Endothelial cell of umbilical vein (primary cell): Measurements from ENCODE around the gene CTBP2. TPM values are rescaled to one million over a fixed set of nuclear protein-coding genes. Genes with fewer than 3 reads are reported as not detected.

Source experiments
- BruUV-seq: library from RNA; stranded (reverse); fragments of 400-500 nt; replicated peaks from 2 replicates; lab custom pipeline; 2021; lab: Mats Ljungman, UMichigan
- CTCF ChIA-PET: fragments of 300-600, 350-600 bp; sonication (Branson Sonifier 250); formaldehyde crosslinking; loops from one replicate; lab custom pipeline; 2021; ENCODE audit warnings: antibody characterized with exemption, inconsistent platforms; lab: Charles Lee
- POLR2A ChIA-PET: fragments of 300-600, 350-600 bp; sonication (Branson Sonifier 250); formaldehyde crosslinking; loops from one replicate; lab custom pipeline; 2021; ENCODE audit warnings: antibody characterized with exemption, inconsistent platforms; lab: Charles Lee
- DNase-seq: peaks from one replicate; pipeline ENCODE4 v3.0.0-alpha.2; 2011; ENCODE audit warnings: low read depth, low spot score
- FAIRE-seq: peaks from 2 replicates; lab custom pipeline; 2011; peaks lifted over from hg19 to GRCh38; lab: Jason Lieb, UNC
- H2AFZ ChIP-seq: 2 replicates; pipeline ENCODE4 v1.6.0; 2012; ENCODE audit warnings: low read depth, low read length, control low read depth, inconsistent platforms
- H3K27ac ChIP-seq: 2 replicates; pipeline ENCODE4 v1.5.1; 2011; ENCODE audit warnings: low read depth, mild to moderate bottlenecking, control low read depth, low read length, moderate library complexity; ENCODE audit not compliant: insufficient read depth
- H3K27me3 ChIP-seq, 2 experiments: 2 replicates each; pipeline versions ENCODE4 v1.6.0 to v1.6.1; 2011; ENCODE audit warnings: low read length in 2 of 2, mixed read lengths in 1 of 2; ENCODE audit not compliant: control insufficient read depth in 2 of 2, insufficient read depth in 2 of 2
- H3K36me3 ChIP-seq, 2 experiments: 2 replicates in 1 of 2; 3 replicates in 1 of 2; pipeline ENCODE4 v1.5.1; 2011; ENCODE audit warnings: low read length in 2 of 2, mild to moderate bottlenecking in 1 of 2, moderate library complexity in 1 of 2; ENCODE audit not compliant: control insufficient read depth in 2 of 2, insufficient read depth in 2 of 2; ENCODE audit errors: extremely low read depth in 1 of 2
- H3K4me1 ChIP-seq: 3 replicates; pipeline ENCODE4 v1.5.1; 2011; ENCODE audit warnings: mild to moderate bottlenecking, low read length; ENCODE audit not compliant: control insufficient read depth, insufficient read depth; ENCODE audit errors: extremely low read depth
- H3K4me2 ChIP-seq: 2 replicates; pipeline ENCODE4 v1.6.1; 2011; ENCODE audit warnings: low read length, control low read depth, mixed read lengths; ENCODE audit not compliant: insufficient read depth
- H3K4me3 ChIP-seq, 3 experiments: fragments of 200-600 bp in 1 of 3; sonication (generic), shearing (Covaris generic) in 1 of 3; replicated peaks in 1 of 3; 2 replicates each; pipeline ENCODE4 v1.5.1; 2011 to 2016; ENCODE audit warnings: control low read depth in 3 of 3, low read length in 3 of 3, mild to moderate bottlenecking in 2 of 3, inconsistent platforms in 1 of 3, low read depth in 1 of 3, moderate library complexity in 1 of 3; ENCODE audit not compliant: insufficient read depth in 1 of 3
- H3K79me2 ChIP-seq: 2 replicates; pipeline ENCODE4 v1.6.0; 2012; ENCODE audit warnings: low read length, inconsistent platforms; ENCODE audit not compliant: control insufficient read depth, insufficient read depth
- H3K9ac ChIP-seq: replicated peaks from 2 replicates; pipeline ENCODE3; 2011; ENCODE audit warnings: low read length, control low read depth; ENCODE audit not compliant: insufficient read depth; ENCODE audit errors: extremely low read depth
- H3K9me1 ChIP-seq: replicated peaks from 3 replicates; pipeline ENCODE4 v1.6.0; 2011; ENCODE audit warnings: mild to moderate bottlenecking, low read length; ENCODE audit not compliant: control insufficient read depth, insufficient read depth; ENCODE audit errors: extremely low read depth
- H3K9me3 ChIP-seq: replicated peaks from 2 replicates; pipeline ENCODE4 v1.5.1; 2012; ENCODE audit warnings: low read length, inconsistent platforms; ENCODE audit not compliant: control insufficient read depth, insufficient read depth
- H4K20me1 ChIP-seq: replicated peaks from 2 replicates; pipeline ENCODE3; 2011; ENCODE audit warnings: mild to moderate bottlenecking, low read length; ENCODE audit not compliant: control insufficient read depth, insufficient read depth; ENCODE audit errors: extremely low read depth
- EZH2 ChIP-seq: IDR thresholded peaks from 2 replicates; pipeline ENCODE4 v1.6.1; 2012; ENCODE audit warnings: borderline replicate concordance, low read depth, mild to moderate bottlenecking, moderate library complexity, low read length, inconsistent platforms; ENCODE audit not compliant: severe bottlenecking
- FOS ChIP-seq: IDR thresholded peaks from 2 replicates; pipeline ENCODE4 v1.6.1; 2011; ENCODE audit warnings: mild to moderate bottlenecking, low read length, moderate library complexity, borderline replicate concordance; ENCODE audit not compliant: insufficient read depth
- GATA2 ChIP-seq: IDR thresholded peaks from 2 replicates; pipeline ENCODE4 v1.7.0; 2011; ENCODE audit warnings: low read depth, mild to moderate bottlenecking, moderate library complexity, mixed read lengths, low read length; ENCODE audit not compliant: insufficient read length, insufficient read depth
- JUN ChIP-seq: IDR thresholded peaks from 2 replicates; pipeline ENCODE4 v1.6.1; 2011; ENCODE audit warnings: borderline replicate concordance, low read depth; ENCODE audit not compliant: insufficient read length, insufficient read depth
- MYC ChIP-seq: IDR thresholded peaks from one replicate; pipeline ENCODE4 v1.6.1; 2011; ENCODE audit warnings: mild to moderate bottlenecking, low read depth, low read length
- POLR2A ChIP-seq: IDR thresholded peaks from 2 replicates; pipeline ENCODE4 v1.6.1; 2012; ENCODE audit warnings: low read depth, mild to moderate bottlenecking, control low read depth, low read length
- POLR2AphosphoS5 ChIP-seq: IDR thresholded peaks from 2 replicates; pipeline ENCODE4 v1.6.1; 2012; ENCODE audit warnings: low read depth, mild to moderate bottlenecking, control low read depth, low read length, moderate library complexity; ENCODE audit not compliant: insufficient read depth
- dilution Hi-C: fragments of 300-500 bp; cut with MboI; formaldehyde crosslinking; loops from one replicate; pipeline ENCODE4 v1.15.0; 2019; ENCODE audit warnings: low sequenced_read_pairs; ENCODE audit not compliant: extremely low pct_ligation_motif_present
- intact Hi-C: fragments of 100-400 bp; cut with micrococcal nuclease; formaldehyde crosslinking; loops from one replicate; pipeline ENCODE4 v1.10.0; 2022
- polyA plus RNA-seq, 4 experiments: library from polyadenylated mRNA; depleted of rRNA in 3 of 4; stranded (reverse) in 3 of 4; unstranded in 1 of 4; fragments of >200 nt; gene quantifications; 2 replicates each; pipeline versions ENCODE4 v1.2.1 to v1.2.3, GENCODE V29; 2011 to 2012; ENCODE audit warnings: missing spikeins in 1 of 4
- total RNA-seq: library from RNA; stranded (reverse); gene quantifications from 2 replicates; pipeline ENCODE4 v1.2.3, GENCODE V29; 2021
- TF ChIP-seq, protein P1 (sequence below): IDR thresholded peaks from 2 replicates; pipeline ENCODE4 v1.6.1; 2011; ENCODE audit not compliant: insufficient read depth, insufficient read length
- TF ChIP-seq, protein P2 (sequence below), 2 donors: IDR thresholded peaks; 1 replicate in 1 of 2; 2 replicates in 1 of 2; pipeline ENCODE4 v1.5.1; 2011; ENCODE audit warnings: low read length in 2 of 2, mild to moderate bottlenecking in 2 of 2, moderate library complexity in 2 of 2, control low read depth in 1 of 2, inconsistent platforms in 1 of 2, low read depth in 1 of 2; ENCODE audit not compliant: insufficient read depth in 1 of 2; ENCODE audit errors: extremely low read depth in 1 of 2

CTBP2 gene
- total and polyA plus RNA-seq, 2 donors (not counting 3 experiments of a cell fraction or from before 2014, with no cell fraction given) = 118 to 128 TPM

DNA sequence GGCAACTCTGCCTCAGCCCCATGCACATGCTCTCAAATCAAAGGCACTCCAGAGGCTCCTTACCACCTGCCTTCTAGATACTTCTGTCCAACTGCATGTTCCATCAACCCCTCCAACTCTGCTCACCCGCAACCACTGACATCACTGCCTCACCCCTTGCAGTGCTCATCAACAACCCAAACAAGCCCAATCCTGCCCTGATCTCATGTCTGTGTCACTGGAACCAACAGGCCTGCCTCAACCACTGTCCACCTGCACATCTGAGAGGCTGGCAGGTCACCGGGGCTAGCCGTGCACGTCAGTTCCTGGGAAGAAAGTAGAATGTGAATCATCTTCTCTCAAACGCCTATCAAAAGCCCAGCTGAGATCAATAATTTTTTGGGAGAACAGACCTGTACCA, 33.3 kb downstream of the CTBP2 start:
- H3K9me3 ChIP-seq = no peaks in the 10 kb centered on the region
- H3K27ac ChIP-seq = no peak overlapping the region
- no peak overlapping the region for H3K4me3 ChIP-seq
- dilution Hi-C loops (no loop called here), intact Hi-C loops (no loop called here)
- H3K79me2 ChIP-seq = peaks cover 99% of the 10 kb centered on the region
- H3K9me1 ChIP-seq = no peaks in the 10 kb centered on the region
- H3K4me2 ChIP-seq = no peak overlapping the region
- DNase-seq (no peak), FAIRE-seq (no peak)
- TF ChIP-seq POLR2AphosphoS5 (no peak), JUN (no peak), MYC (no peak), POLR2A (no peak), GATA2 (no peak), EZH2 (no peak), FOS (no peak)
- TF ChIP-seq, protein P1, sequence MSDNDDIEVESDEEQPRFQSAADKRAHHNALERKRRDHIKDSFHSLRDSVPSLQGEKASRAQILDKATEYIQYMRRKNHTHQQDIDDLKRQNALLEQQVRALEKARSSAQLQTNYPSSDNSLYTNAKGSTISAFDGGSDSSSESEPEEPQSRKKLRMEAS = no peak
- TF ChIP-seq, protein P2, sequence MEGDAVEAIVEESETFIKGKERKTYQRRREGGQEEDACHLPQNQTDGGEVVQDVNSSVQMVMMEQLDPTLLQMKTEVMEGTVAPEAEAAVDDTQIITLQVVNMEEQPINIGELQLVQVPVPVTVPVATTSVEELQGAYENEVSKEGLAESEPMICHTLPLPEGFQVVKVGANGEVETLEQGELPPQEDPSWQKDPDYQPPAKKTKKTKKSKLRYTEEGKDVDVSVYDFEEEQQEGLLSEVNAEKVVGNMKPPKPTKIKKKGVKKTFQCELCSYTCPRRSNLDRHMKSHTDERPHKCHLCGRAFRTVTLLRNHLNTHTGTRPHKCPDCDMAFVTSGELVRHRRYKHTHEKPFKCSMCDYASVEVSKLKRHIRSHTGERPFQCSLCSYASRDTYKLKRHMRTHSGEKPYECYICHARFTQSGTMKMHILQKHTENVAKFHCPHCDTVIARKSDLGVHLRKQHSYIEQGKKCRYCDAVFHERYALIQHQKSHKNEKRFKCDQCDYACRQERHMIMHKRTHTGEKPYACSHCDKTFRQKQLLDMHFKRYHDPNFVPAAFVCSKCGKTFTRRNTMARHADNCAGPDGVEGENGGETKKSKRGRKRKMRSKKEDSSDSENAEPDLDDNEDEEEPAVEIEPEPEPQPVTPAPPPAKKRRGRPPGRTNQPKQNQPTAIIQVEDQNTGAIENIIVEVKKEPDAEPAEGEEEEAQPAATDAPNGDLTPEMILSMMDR (IDR thresholded peaks at IDR 0.05; ENCODE audit: extremely low read depth in 1 of 2, insufficient read depth in 1 of 2, low read depth in 1 of 2, low read length in 2 of 2) = no peak
- H3K36me3 ChIP-seq = peaks cover 7 to 32% of the 10 kb centered on the region in 2 experiments
- no peaks in the 10 kb centered on the region for H3K4me1 ChIP-seq
- peaks cover 11% of the 10 kb centered on the region for H4K20me1 ChIP-seq
- ChIA-PET CTCF (no interaction called here), POLR2A (no interaction called here)
- no peaks in the 10 kb centered on the region for H3K27me3 ChIP-seq
- no peak overlapping the region for H3K9ac ChIP-seq
- no TSS peak for BruUV-seq
- H2AFZ ChIP-seq = no peak overlapping the region
